ENCODE data around the gene PFN3. TPM values are rescaled to one million over a fixed set of nuclear protein-coding genes. Genes with fewer than 3 reads are reported as not detected.
A peak's percentile ranks its signal among the peaks of the same experiment; 100 is the strongest.

Gene PFN3
- total and polyA plus RNA-seq, 7 donors = not detected

GRCh38 chr5:177404641-177405179, 4.2 kb upstream of the PFN3 start:
- Histone ChIP-seq H3K4me3 (peak overlapping the region in 3 of 4 donors; percentile 46 to 60 (median 57)), H3K27me3 (peaks cover 37 to 62% (median 56%) of the 10 kb centered on the region in 3 donors), H3K27ac (peak overlapping the region in 1 of 4 donors; percentile 39)

DNA sequence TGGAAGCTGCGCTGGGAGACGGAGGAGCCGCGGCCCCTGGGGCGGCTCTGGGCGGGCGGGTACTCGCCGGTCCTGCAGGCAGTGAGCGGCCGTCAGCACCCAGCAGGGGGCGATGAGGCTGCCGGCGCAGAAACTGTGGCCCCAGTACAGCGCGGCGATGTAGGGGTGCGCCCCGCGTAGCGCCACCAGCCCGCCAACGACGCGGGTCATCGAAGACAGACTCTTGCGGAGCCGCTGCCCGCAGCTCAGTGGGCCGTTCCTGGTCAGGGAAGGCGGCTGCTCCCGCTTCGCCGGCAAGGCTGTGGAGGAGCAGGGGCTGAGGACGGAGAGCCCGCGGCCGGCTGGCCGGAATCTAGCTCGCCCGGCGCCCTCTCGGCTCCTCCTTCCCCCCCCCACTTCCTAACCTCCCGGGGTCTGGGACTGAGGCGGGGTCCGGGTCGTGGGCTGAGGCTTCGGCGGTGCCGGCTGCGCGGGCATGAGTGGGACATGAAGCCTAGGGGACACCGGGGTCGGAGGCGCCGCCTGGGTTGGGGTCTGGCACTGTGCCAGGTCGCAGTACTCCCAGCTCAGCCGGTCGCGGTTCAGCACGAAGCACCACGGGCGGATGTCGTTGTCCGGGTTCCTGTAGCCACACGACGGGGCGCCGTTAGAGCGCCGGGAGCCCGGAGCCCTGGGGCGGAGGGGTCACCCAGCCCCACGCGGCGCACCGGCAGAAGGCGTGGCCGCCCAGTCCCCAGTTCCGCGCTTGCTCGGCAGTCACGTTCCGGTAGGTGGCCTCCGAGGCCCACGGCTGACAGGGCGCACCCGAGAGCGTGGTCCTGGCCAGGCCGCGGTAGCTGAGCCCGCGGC, 3.6 kb upstream of the PFN3 start:
- H3K27ac ChIP-seq = peak overlapping the region in 1 of 4 donors; percentile 39
- WGBS, 2 donors = 0 to 1% methylated on average over 93 of the region's 93 CpGs
- intact Hi-C loops (cut with DNase I) = loop anchor here (1.0 to 2.0 kb wide), 2 partner anchors 21 to 50 kb away; no protein-coding TSS in a partner anchor
- peaks cover 0 to 43% (median 40%) of the 10 kb centered on the region in 4 donors for H3K4me1 ChIP-seq
- H3K27me3 ChIP-seq = peaks cover 41 to 68% (median 63%) of the 10 kb centered on the region in 3 donors
- DNase-seq = peak; percentile 93
- peak overlapping the region; percentile 20 to 60 (median 52) for H3K4me3 ChIP-seq
- TF ChIP-seq POLR2A (IDR thresholded peaks at IDR 0.05) = no peak
- peak; percentile 45 to 79 (median 69) for TF ChIP-seq CTCF (IDR thresholded peaks at IDR 0.05)
- TF ChIP-seq POLR2AphosphoS5 (IDR thresholded peaks at IDR 0.05) = peak in 2 of 4 donors; percentile 40 to 43
- H3K9me3 ChIP-seq = no peaks in the 10 kb centered on the region
- no peaks in the 10 kb centered on the region for H3K36me3 ChIP-seq

More at GRCh38 chr5:177404641-177405179, 4.2 kb upstream of the PFN3 start:
- no peaks in the 10 kb centered on the region for H3K9me3 ChIP-seq
- intact Hi-C loops (cut with DNase I) = loop anchor here (1.0 kb wide), 1 partner anchor 50 kb away; no protein-coding TSS in a partner anchor
- no peak for DNase-seq
- H3K36me3 ChIP-seq = no peaks in the 10 kb centered on the region
- no peak for TF ChIP-seq CTCF (IDR thresholded peaks at IDR 0.05)
- TF ChIP-seq POLR2A (IDR thresholded peaks at IDR 0.05) = no peak
- TF ChIP-seq EP300 (IDR thresholded peaks at IDR 0.05) = no peak
- no peak for TF ChIP-seq POLR2AphosphoS5 (IDR thresholded peaks at IDR 0.05)
- H3K4me1 ChIP-seq = peaks cover 0 to 42% (median 39%) of the 10 kb centered on the region in 4 donors
- 32 to 49% methylated on average over 16 of the region's 16 CpGs for WGBS, 2 donors

DNA sequence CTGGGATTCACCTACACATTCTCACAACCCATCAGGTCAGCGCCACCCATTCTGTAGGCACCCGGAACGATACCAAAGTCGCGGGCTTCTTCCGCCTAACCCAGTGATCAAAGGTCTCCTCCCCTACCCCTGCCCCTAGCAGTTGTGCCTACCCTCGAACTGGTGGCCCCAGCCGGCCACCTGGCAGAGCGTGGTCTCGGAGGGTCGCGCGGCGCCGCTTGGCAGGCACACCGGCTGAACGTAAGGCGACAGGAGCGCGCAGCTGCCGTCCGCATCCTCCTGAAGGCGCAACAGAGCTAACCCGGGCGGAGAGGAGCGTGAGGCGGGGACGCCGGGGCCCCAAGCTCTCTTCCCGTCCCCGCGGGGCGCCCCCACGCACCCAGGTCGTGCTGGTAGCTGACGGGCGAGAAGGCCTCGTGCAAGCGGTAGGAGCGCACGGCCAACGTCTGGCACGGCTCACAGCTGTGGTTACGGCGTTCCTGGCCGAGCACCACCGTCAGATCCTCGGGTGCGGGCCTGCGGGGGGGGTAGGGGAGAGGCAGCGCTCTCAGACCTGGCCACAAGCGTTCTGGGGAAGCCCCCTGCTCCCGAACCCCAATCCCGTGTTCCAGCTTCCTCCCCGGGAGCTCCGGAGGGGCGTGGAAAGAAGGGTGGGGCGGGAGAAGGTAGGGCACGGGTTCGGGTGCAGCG, 2.8 kb upstream of the PFN3 start:
- WGBS, 2 donors = 1% methylated on average over 61 of the region's 61 CpGs
- H3K36me3 ChIP-seq = no peaks in the 10 kb centered on the region
- no peak for DNase-seq
- intact Hi-C loops (cut with DNase I) = loop anchor here (2.0 kb wide), 1 partner anchor 22 kb away; no protein-coding TSS in a partner anchor
- peak overlapping the region; percentile 20 to 60 (median 52) for H3K4me3 ChIP-seq
- peak overlapping the region in 1 of 4 donors; percentile 39 for H3K27ac ChIP-seq
- H3K4me1 ChIP-seq = peaks cover 0 to 43% (median 40%) of the 10 kb centered on the region in 4 donors
- H3K27me3 ChIP-seq = peaks cover 41 to 76% (median 70%) of the 10 kb centered on the region in 3 donors
- H3K9me3 ChIP-seq = no peaks in the 10 kb centered on the region
- TF ChIP-seq POLR2AphosphoS5 (IDR thresholded peaks at IDR 0.05) = no peak

GRCh38 chr5:177402271-177403043, 2.0 kb upstream of the PFN3 start:
- Histone ChIP-seq H3K4me3 (no peak overlapping the region), H3K9me3 (no peaks in the 10 kb centered on the region), H3K27ac (no peak overlapping the region), H3K27me3 (peaks cover 41 to 84% (median 78%) of the 10 kb centered on the region in 3 donors), H3K4me1 (peaks cover 0 to 43% (median 40%) of the 10 kb centered on the region in 4 donors), H3K36me3 (no peaks in the 10 kb centered on the region)
- DNase-seq = no peak
- TF ChIP-seq EP300 (IDR thresholded peaks at IDR 0.05) = no peak
- TF ChIP-seq CTCF (IDR thresholded peaks at IDR 0.05) = no peak
- TF ChIP-seq POLR2AphosphoS5 (IDR thresholded peaks at IDR 0.05) = no peak
- no peak for TF ChIP-seq POLR2A (IDR thresholded peaks at IDR 0.05)
- intact Hi-C loops (cut with DNase I) = loop anchor here (2.0 kb wide), 1 partner anchor 22 kb away; no protein-coding TSS in a partner anchor
- WGBS, 2 donors = 14 to 15% methylated on average over 49 of the region's 49 CpGs

Measured in sigmoid colon (tissue), 7 donors.